Measurements from ENCODE around the gene GRM4. TPM values are rescaled to one million over a fixed set of nuclear protein-coding genes. Genes with fewer than 3 reads are reported as not detected.
A peak's percentile ranks its signal among the peaks of the same experiment; 100 is the strongest.

GRM4 gene
- total RNA-seq, 1 experiment from 2014 or later: 5.6 TPM

- Histone ChIP-seq H4K8ac (replicated peaks; ENCODE audit: insufficient read length, low read depth, low read length) (no peak overlapping the region), H3K79me1 (ENCODE audit: insufficient read depth, low read depth, low read length, poor library complexity, severe bottlenecking) (no peaks in the 10 kb centered on the region), H4K20me1 (ENCODE audit: control insufficient read depth, insufficient read depth, insufficient read length) (no peaks in the 10 kb centered on the region), H2BK15ac (ENCODE audit: low read depth, low read length) (no peak overlapping the region), H2BK20ac (ENCODE audit: low read depth, low read length, poor library complexity, severe bottlenecking) (no peak overlapping the region), H2AK5ac (ENCODE audit: insufficient read length, low read length) (no peak overlapping the region), H3K23ac (ENCODE audit: insufficient read length, low read depth, low read length) (no peak overlapping the region), H3K14ac (ENCODE audit: insufficient read depth, low read length) (no peak overlapping the region), H2BK120ac (ENCODE audit: low read depth, low read length, poor library complexity, severe bottlenecking) (no peak overlapping the region), H3K9me3 (ENCODE audit: control insufficient read depth, low read depth, low read length) (no peaks in the 10 kb centered on the region), H3K27ac (ENCODE audit: insufficient read length, low read depth, low read length) (no peak overlapping the region), H3K4me1 (ENCODE audit: insufficient read depth, low read length) (no peaks in the 10 kb centered on the region), H2BK12ac (ENCODE audit: insufficient read length, low read depth, low read length) (no peak overlapping the region), H2AFZ (ENCODE audit: low read length) (no peak overlapping the region), H3K79me2 (ENCODE audit: insufficient read depth, low read length) (no peaks in the 10 kb centered on the region), H4K5ac (ENCODE audit: insufficient read length, low read depth, low read length) (no peak overlapping the region), H3K27me3 (ENCODE audit: insufficient read depth, low read length) (no peaks in the 10 kb centered on the region; the same call in 1 of the 2 replicates), H3T11ph (ENCODE audit: low read length) (no peak overlapping the region), H4K91ac (ENCODE audit: insufficient read length, low read depth, low read length) (no peak overlapping the region), H3K4ac (ENCODE audit: low read depth, low read length) (no peak overlapping the region), H2BK5ac (ENCODE audit: insufficient read length, low read length) (no peak overlapping the region), H3K9ac (ENCODE audit: extremely low read depth, insufficient read length, low read length) (no peak overlapping the region), H3K56ac (ENCODE audit: insufficient read length, low read depth, low read length) (no peak overlapping the region), H3K18ac (ENCODE audit: insufficient read length, low read depth, low read length) (no peak overlapping the region), H3K4me2 (ENCODE audit: insufficient read depth, insufficient read length, low read length) (no peak overlapping the region), H3K23me2 (ENCODE audit: insufficient read length, low read depth, low read length, poor library complexity, severe bottlenecking) (no peaks in the 10 kb centered on the region)
- Mint-ChIP-seq H3K36me3 (ENCODE audit: insufficient read depth in 1 of 3, low read depth in 3 of 3) (peaks cover 0 to 3% (median 0%) of the 10 kb centered on the region in 3 experiments; a peak in 1 of 7 replicates), H3K9me3 (peaks cover 7 to 9% of the 10 kb centered on the region in 2 experiments; a peak in 4 of 5 replicates), H3K27ac (no peak overlapping the region), H3K27me3 (ENCODE audit: low read depth) (peaks cover 50% of the 10 kb centered on the region), H3K4me3 (peak overlapping the region in 1 of 2 experiments; percentile 28; a peak in 3 of 5 replicates), H3K4me1 (peaks cover 13 to 16% of the 10 kb centered on the region in 2 experiments)
- peak; percentile 37 for DNase-seq
- WGBS (ENCODE audit: extremely low coverage, insufficient read length, low lambda C conversion rate): no CpG with 5 or more reads among the region's 2 CpGs
- TF ChIP-seq, protein P1, sequence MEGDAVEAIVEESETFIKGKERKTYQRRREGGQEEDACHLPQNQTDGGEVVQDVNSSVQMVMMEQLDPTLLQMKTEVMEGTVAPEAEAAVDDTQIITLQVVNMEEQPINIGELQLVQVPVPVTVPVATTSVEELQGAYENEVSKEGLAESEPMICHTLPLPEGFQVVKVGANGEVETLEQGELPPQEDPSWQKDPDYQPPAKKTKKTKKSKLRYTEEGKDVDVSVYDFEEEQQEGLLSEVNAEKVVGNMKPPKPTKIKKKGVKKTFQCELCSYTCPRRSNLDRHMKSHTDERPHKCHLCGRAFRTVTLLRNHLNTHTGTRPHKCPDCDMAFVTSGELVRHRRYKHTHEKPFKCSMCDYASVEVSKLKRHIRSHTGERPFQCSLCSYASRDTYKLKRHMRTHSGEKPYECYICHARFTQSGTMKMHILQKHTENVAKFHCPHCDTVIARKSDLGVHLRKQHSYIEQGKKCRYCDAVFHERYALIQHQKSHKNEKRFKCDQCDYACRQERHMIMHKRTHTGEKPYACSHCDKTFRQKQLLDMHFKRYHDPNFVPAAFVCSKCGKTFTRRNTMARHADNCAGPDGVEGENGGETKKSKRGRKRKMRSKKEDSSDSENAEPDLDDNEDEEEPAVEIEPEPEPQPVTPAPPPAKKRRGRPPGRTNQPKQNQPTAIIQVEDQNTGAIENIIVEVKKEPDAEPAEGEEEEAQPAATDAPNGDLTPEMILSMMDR (conservative IDR thresholded peaks at IDR 0.05): no peak
These were observed 171.4 kb downstream of the GRM4 start for GRCh38 chr6:33974471-33974870.

All from H9 (cell line).